OCI-LY3 (cell line): Measurements from ENCODE around the gene LSM14B.
A peak's percentile ranks its signal among the peaks of the same experiment; 100 is the strongest.

Source experiments
- H2AFZ ChIP-seq: fragments of 200-600, 300-600 bp; shearing (Covaris generic); 2 replicates; pipeline ENCODE4 v1.6.0; 2014; ENCODE audit warnings: antibody characterized with exemption, low read depth, low read length
- H3K27ac ChIP-seq: fragments of 200-600, 300-600 bp; sonication (generic); 2 replicates; pipeline ENCODE4 v1.5.1; 2014; ENCODE audit warnings: mild to moderate bottlenecking, low read length, moderate library complexity, mixed read lengths
- H3K27me3 ChIP-seq: fragments of 200-600, 300-600 bp; sonication (generic); 2 replicates; pipeline ENCODE4 v1.6.1; 2014; ENCODE audit warnings: low read depth, low read length, mixed read lengths
- H3K36me3 ChIP-seq: fragments of 200-600, 300-600 bp; sonication (generic); replicated peaks from 2 replicates; pipeline ENCODE3; 2014; ENCODE audit warnings: low read depth, low read length, mixed read lengths
- H3K4me1 ChIP-seq: fragments of 300-600, 200-600 bp; sonication (generic); 2 replicates; pipeline ENCODE4 v1.6.1; 2014; ENCODE audit warnings: low read length, mixed read lengths
- H3K4me2 ChIP-seq: fragments of 200-600, 300-600 bp; sonication (generic); 2 replicates; pipeline ENCODE4 v1.6.1; 2014; ENCODE audit warnings: low read length, mixed read lengths
- H3K4me3 ChIP-seq: fragments of 300-600, 200-600 bp; sonication (generic); 2 replicates; pipeline ENCODE4 v1.5.1; 2014; ENCODE audit warnings: antibody characterized with exemption, mild to moderate bottlenecking, low read length, moderate library complexity
- H3K79me2 ChIP-seq: fragments of 300-600, 200-600 bp; shearing (Covaris generic); 2 replicates; pipeline ENCODE4 v1.6.1; 2014; ENCODE audit warnings: mild to moderate bottlenecking, low read length, mixed read lengths
- H3K9ac ChIP-seq: fragments of 300-600, 200-600 bp; shearing (Covaris generic); 2 replicates; pipeline ENCODE4 v1.6.0; 2014; ENCODE audit warnings: mild to moderate bottlenecking, low read length, moderate library complexity
- H3K9me3 ChIP-seq: fragments of 200-600, 300-600 bp; shearing (Covaris generic); 2 replicates; pipeline ENCODE4 v1.6.1; 2014; ENCODE audit warnings: low read length, mixed read lengths; ENCODE audit not compliant: insufficient read depth
- H4K20me1 ChIP-seq: fragments of 200-600, 300-600 bp; sonication (generic); 2 replicates; pipeline ENCODE4 v1.6.1; 2016; ENCODE audit warnings: low read length, mixed read lengths; ENCODE audit not compliant: insufficient read depth
- CTCF ChIP-seq: fragments of 200-600, 300-600 bp; sonication (generic); IDR thresholded peaks from 2 replicates; pipeline ENCODE4 v1.5.1; 2014; ENCODE audit warnings: antibody characterized with exemption, low read length, low read depth
- EZH2phosphoT487 ChIP-seq: fragments of 200-600 bp; shearing (Covaris generic); IDR thresholded peaks from 2 replicates; pipeline ENCODE4 v1.6.1; 2018; ENCODE audit warnings: antibody characterized with exemption, mixed run types, low read depth

Gene LSM14B

GRCh38 chr20:62121776-62122653 is at the start of gene LSM14B:
Gene LSM14B, plus strand, starts transcription at chr20:62122475. Its CDS starts 192 bp downstream, at chr20:62122667.
- Histone ChIP-seq H4K20me1 (peaks cover 18% of the 10 kb centered on the region), H3K27ac (peak within 1 kb of the TSS; percentile 76), H3K9ac (peak within 1 kb of the TSS; percentile 94), H3K9me3 (no peaks in the 10 kb centered on the region), H3K27me3 (no peaks in the 10 kb centered on the region), H2AFZ (peak within 1 kb of the TSS; percentile 83; the same call in 1 of the 2 replicates), H3K4me1 (peaks cover 17% of the 10 kb centered on the region), H3K4me3 (peak within 1 kb of the TSS; percentile 80), H3K79me2 (peaks cover 29% of the 10 kb centered on the region), H3K4me2 (peak within 1 kb of the TSS; percentile 85), H3K36me3 (peaks cover 24% of the 10 kb centered on the region)
- TF ChIP-seq CTCF (no peak), EZH2phosphoT487 (no peak)

- Histone ChIP-seq H3K9me3 (peaks cover 3% of the 10 kb centered on the region; the same call in 1 of the 2 replicates), H3K4me2 (no peak overlapping the region), H3K27me3 (peaks cover 4% of the 10 kb centered on the region; the same call in 1 of the 2 replicates)
Measured at GRCh38 chr20:62073323-62073722, 49.0 kb upstream of the LSM14B start.

GRCh38 chr20:62079166-62079565 is 43.1 kb upstream of the LSM14B start:
- no peak overlapping the region for H3K4me3 ChIP-seq
- H3K27me3 ChIP-seq = no peaks in the 10 kb centered on the region
- H3K9ac ChIP-seq = no peak overlapping the region
- H2AFZ ChIP-seq = no peak overlapping the region
- H3K4me2 ChIP-seq = no peak overlapping the region
- no peaks in the 10 kb centered on the region for H3K9me3 ChIP-seq
- H3K36me3 ChIP-seq = no peaks in the 10 kb centered on the region
- H4K20me1 ChIP-seq = no peaks in the 10 kb centered on the region
- H3K79me2 ChIP-seq = no peaks in the 10 kb centered on the region
- H3K27ac ChIP-seq = no peak overlapping the region
- TF ChIP-seq EZH2phosphoT487 = no peak
- no peak for TF ChIP-seq CTCF
- H3K4me1 ChIP-seq = no peaks in the 10 kb centered on the region

More at GRCh38 chr20:62073323-62073722, 49.0 kb upstream of the LSM14B start:
- Histone ChIP-seq H3K4me1 (no peaks in the 10 kb centered on the region), H3K4me3 (no peak overlapping the region), H2AFZ (no peak overlapping the region), H3K9ac (no peak overlapping the region), H3K79me2 (no peaks in the 10 kb centered on the region), H4K20me1 (no peaks in the 10 kb centered on the region), H3K36me3 (no peaks in the 10 kb centered on the region), H3K27ac (no peak overlapping the region)
- TF ChIP-seq EZH2phosphoT487 = no peak
- TF ChIP-seq CTCF = no peak

GRCh38 chr20:62080249-62080990 is 41.9 kb upstream of the LSM14B start:
- H3K4me1 ChIP-seq = no peaks in the 10 kb centered on the region
- TF ChIP-seq EZH2phosphoT487 (no peak), CTCF (no peak)
- no peak overlapping the region for H3K4me2 ChIP-seq
- H3K79me2 ChIP-seq = no peaks in the 10 kb centered on the region
- H4K20me1 ChIP-seq = no peaks in the 10 kb centered on the region
- H3K27ac ChIP-seq = no peak overlapping the region
- H3K27me3 ChIP-seq = no peaks in the 10 kb centered on the region
- H3K4me3 ChIP-seq = no peak overlapping the region
- no peak overlapping the region for H2AFZ ChIP-seq
- no peaks in the 10 kb centered on the region for H3K36me3 ChIP-seq
- H3K9me3 ChIP-seq = no peaks in the 10 kb centered on the region
- no peak overlapping the region for H3K9ac ChIP-seq
